Breast epithelium (tissue), 4 donors: Measurements from ENCODE around the gene ETS2. TPM values are rescaled to one million over a fixed set of nuclear protein-coding genes. Genes with fewer than 3 reads are reported as not detected.

Experiments
- DNase-seq, 2 donors: peaks; one replicate each; pipeline ENCODE4 v3.0.0-alpha.2; 2019; ENCODE audit warnings: low spot score in 2 of 2
- H3K27ac ChIP-seq, 2 donors: fragments of 200-600 bp; sonication (generic) in 1 of 2; one replicate each; pipeline ENCODE4 v1.5.1; 2016 to 2019; ENCODE audit warnings: mild to moderate bottlenecking in 1 of 2
- H3K27me3 ChIP-seq, 2 donors: fragments of 200-600 bp; sonication (generic) in 1 of 2; one replicate each; pipeline versions ENCODE4 v1.5.1 to v1.6.0; 2017 to 2019; ENCODE audit warnings: control low read depth in 1 of 2, mild to moderate bottlenecking in 1 of 2
- H3K36me3 ChIP-seq: fragments of 200-600 bp; one replicate; pipeline ENCODE4 v1.5.1; 2019
- H3K4me1 ChIP-seq, 2 donors: fragments of 200-600 bp; sonication (generic); one replicate each; pipeline ENCODE4 v1.5.1; 2016 to 2019; ENCODE audit warnings: control low read depth in 1 of 2
- H3K4me3 ChIP-seq, 3 donors: fragments of 200-600 bp; sonication (generic); 1 replicate in 2 of 3; 2 replicates in 1 of 3; pipeline ENCODE4 v1.5.1; 2016 to 2019; ENCODE audit warnings: mild to moderate bottlenecking in 3 of 3, moderate library complexity in 2 of 3
- H3K9me3 ChIP-seq, 2 donors: fragments of 200-600 bp; sonication (generic) in 1 of 2; one replicate each; pipeline ENCODE4 v1.5.1; 2016 to 2019; ENCODE audit warnings: control low read depth in 1 of 2
- CTCF ChIP-seq, 3 donors: fragments of 450-650 bp; IDR thresholded peaks; one replicate each; pipeline ENCODE4 v1.5.1; 2016 to 2017; ENCODE audit warnings: antibody characterized with exemption in 3 of 3, mild to moderate bottlenecking in 3 of 3, moderate library complexity in 3 of 3
- POLR2A ChIP-seq: fragments of 450-650 bp; IDR thresholded peaks from one replicate; pipeline ENCODE4 v1.6.1; 2016; ENCODE audit warnings: antibody characterized with exemption, mild to moderate bottlenecking, moderate library complexity
- POLR2AphosphoS5 ChIP-seq, 3 donors: sonication (generic); formaldehyde crosslinking; IDR thresholded peaks; one replicate each; pipeline ENCODE4 v1.6.1; 2017; ENCODE audit warnings: antibody characterized with exemption in 3 of 3
- intact Hi-C: fragments of 100-400 bp; cut with DNase I; formaldehyde crosslinking; loops from one replicate; pipeline ENCODE4 v1.15.1; 2023; ENCODE audit warnings: low total_unique reads
- total RNA-seq, 3 donors: library from RNA; depleted of rRNA; stranded (reverse); fragments of >200 nt; gene quantifications; one replicate each; pipeline ENCODE4 v1.1.0, GENCODE V29; 2016

The ETS2 gene
- total RNA-seq, 3 donors from 2014 or later = 48.0 to 60.0 (median 57.5) TPM

- no peak for DNase-seq
- TF ChIP-seq CTCF (IDR thresholded peaks at IDR 0.05) (no peak), POLR2A (no peak), POLR2AphosphoS5 (IDR thresholded peaks at IDR 0.05) (no peak)
- Histone ChIP-seq H3K4me1 (no peaks in the 10 kb centered on the region), H3K9me3 (peaks cover 0 to 17% of the 10 kb centered on the region in 2 donors), H3K27me3 (no peaks in the 10 kb centered on the region), H3K36me3 (no peaks in the 10 kb centered on the region), H3K27ac (no peak overlapping the region), H3K4me3 (no peak overlapping the region)
- intact Hi-C loops = no loop called here
Measured at GRCh38 chr21:38777531-38777930, 28.2 kb upstream of the ETS2 start.

GRCh38 chr21:38780879-38781278 lies 24.9 kb upstream of the ETS2 start:
- H3K9me3 ChIP-seq = peaks cover 0 to 17% of the 10 kb centered on the region in 2 donors
- H3K27me3 ChIP-seq = no peaks in the 10 kb centered on the region
- H3K4me1 ChIP-seq = no peaks in the 10 kb centered on the region
- intact Hi-C loops = no loop called here
- no peak for DNase-seq
- TF ChIP-seq CTCF (IDR thresholded peaks at IDR 0.05) = no peak
- TF ChIP-seq POLR2A = no peak
- no peak for TF ChIP-seq POLR2AphosphoS5 (IDR thresholded peaks at IDR 0.05)
- H3K36me3 ChIP-seq = no peaks in the 10 kb centered on the region
- H3K4me3 ChIP-seq = no peak overlapping the region
- H3K27ac ChIP-seq = no peak overlapping the region

- peaks cover 0 to 5% of the 10 kb centered on the region in 2 donors for H3K9me3 ChIP-seq
- intact Hi-C loops = no loop called here
- no peaks in the 10 kb centered on the region for H3K36me3 ChIP-seq
Measured at GRCh38 chr21:38784458-38785266, 21.1 kb upstream of the ETS2 start.

GRCh38 chr21:38785483-38785882 lies 20.2 kb upstream of the ETS2 start:
- DNase-seq = no peak
- Histone ChIP-seq H3K9me3 (peaks cover 0 to 5% of the 10 kb centered on the region in 2 donors), H3K4me1 (no peaks in the 10 kb centered on the region), H3K27me3 (no peaks in the 10 kb centered on the region), H3K27ac (no peak overlapping the region), H3K4me3 (no peak overlapping the region), H3K36me3 (no peaks in the 10 kb centered on the region)
- TF ChIP-seq POLR2A (no peak), POLR2AphosphoS5 (IDR thresholded peaks at IDR 0.05) (no peak), CTCF (IDR thresholded peaks at IDR 0.05) (no peak)
- intact Hi-C loops = no loop called here

More at GRCh38 chr21:38784458-38785266, 21.1 kb upstream of the ETS2 start:
- H3K27me3 ChIP-seq = no peaks in the 10 kb centered on the region
- no peak for TF ChIP-seq CTCF (IDR thresholded peaks at IDR 0.05)
- TF ChIP-seq POLR2A = no peak
- no peak for TF ChIP-seq POLR2AphosphoS5 (IDR thresholded peaks at IDR 0.05)
- H3K27ac ChIP-seq = no peak overlapping the region
- no peak overlapping the region for H3K4me3 ChIP-seq
- DNase-seq = no peak
- H3K4me1 ChIP-seq = no peaks in the 10 kb centered on the region

- Histone ChIP-seq H3K27ac (peak overlapping the region in 1 of 2 donors; percentile 57), H3K9me3 (peaks cover 0 to 4% of the 10 kb centered on the region in 2 donors), H3K4me3 (no peak overlapping the region), H3K27me3 (no peaks in the 10 kb centered on the region), H3K36me3 (no peaks in the 10 kb centered on the region), H3K4me1 (no peaks in the 10 kb centered on the region)
- DNase-seq = no peak
- TF ChIP-seq POLR2A = no peak
- TF ChIP-seq POLR2AphosphoS5 (IDR thresholded peaks at IDR 0.05) = no peak
- no peak for TF ChIP-seq CTCF (IDR thresholded peaks at IDR 0.05)
- intact Hi-C loops = no loop called here
Measured at GRCh38 chr21:38787016-38787415, 18.7 kb upstream of the ETS2 start.
